ENCODE data around the gene POFUT1. TPM values are rescaled to one million over a fixed set of nuclear protein-coding genes. Genes with fewer than 3 reads are reported as not detected.

Gene POFUT1
- polyA plus RNA-seq, 3 donors = 10.9 to 22.8 (median 11.8) TPM

DNA sequence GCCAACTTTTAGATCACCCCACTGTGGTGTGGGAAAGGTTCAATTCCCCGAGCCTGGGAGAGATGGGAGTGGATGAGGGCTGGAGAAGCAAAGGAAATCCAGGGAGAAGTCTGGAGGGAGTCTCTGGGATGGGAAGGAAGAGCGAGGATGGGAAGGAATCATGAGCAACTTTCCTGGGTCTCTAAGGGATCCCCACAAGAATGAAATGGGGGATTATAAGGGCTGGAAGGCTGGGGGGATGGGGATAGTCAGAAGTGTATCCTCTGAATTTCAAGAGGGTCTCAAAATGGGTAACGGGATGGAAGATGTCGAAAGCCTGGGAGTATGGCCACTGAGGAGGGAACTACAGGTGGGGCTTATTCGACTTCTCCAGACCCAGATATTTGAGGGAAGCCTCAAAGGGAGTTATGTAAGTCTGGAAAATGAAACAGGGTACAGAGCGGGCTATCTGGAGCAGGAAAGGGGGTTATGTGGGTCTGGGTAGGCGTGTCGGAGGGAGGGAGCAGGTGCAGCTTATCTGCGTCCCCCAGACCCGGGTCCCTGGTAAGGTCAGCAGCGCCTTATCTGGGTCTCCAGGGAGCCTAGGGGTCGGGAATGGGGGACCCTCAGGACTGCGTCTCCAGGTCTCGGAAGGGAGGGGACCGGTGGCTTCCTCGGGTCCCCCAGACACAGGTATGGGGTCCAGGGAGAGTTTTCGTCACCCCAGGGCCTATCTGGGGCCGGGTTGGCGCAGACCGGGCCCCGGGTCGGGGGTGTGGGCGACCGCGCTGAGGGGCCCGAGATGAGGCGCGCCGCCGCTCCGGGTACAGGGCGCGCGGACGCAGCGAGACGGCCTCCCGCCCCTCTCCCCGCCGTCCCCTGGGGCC lies 687 bp upstream of the POFUT1 start:
- H2AFZ ChIP-seq (ENCODE audit: insufficient read depth, low read depth, low read length, poor library complexity, severe bottlenecking) = peak overlapping the region; percentile 8
- no peaks in the 10 kb centered on the region for H3K9me3 ChIP-seq (replicated peaks in 1 of 2; ENCODE audit: control insufficient read depth in 1 of 2, insufficient read depth in 1 of 2, low read length in 2 of 2)
- H3K27ac ChIP-seq (ENCODE audit: low read depth in 1 of 2, low read length in 2 of 2) = peak overlapping the region; percentile 79 to 88
- 4% methylated on average over 35 of the region's 40 CpGs for WGBS (ENCODE audit: insufficient coverage)
- H3K36me3 ChIP-seq (replicated peaks in 1 of 2; ENCODE audit: control insufficient read depth in 1 of 2, insufficient read depth in 2 of 2, low read length in 2 of 2) = peaks cover 26 to 36% of the 10 kb centered on the region in 2 donors
- H3K9ac ChIP-seq (ENCODE audit: insufficient read depth, low read length, poor library complexity, severe bottlenecking) = peak overlapping the region; percentile 95
- H3K27me3 ChIP-seq (ENCODE audit: control insufficient read depth in 2 of 2, insufficient read depth in 2 of 2, low read length in 2 of 2) = no peaks in the 10 kb centered on the region
- Mint-ChIP-seq H3K36me3 (peaks cover 28 to 42% of the 10 kb centered on the region in 2 donors), H3K27ac (peak overlapping the region; percentile 96 to 99 (median 97)), H3K9me3 (no peaks in the 10 kb centered on the region), H3K27me3 (ENCODE audit: low read depth in 3 of 3) (peaks cover 0 to 4% (median 1%) of the 10 kb centered on the region in 3 donors), H3K4me1 (peaks cover 76% of the 10 kb centered on the region), H3K4me3 (peak overlapping the region; percentile 97 to 98)
- H4K20me1 ChIP-seq (ENCODE audit: insufficient read depth, low read length) = peaks cover 35% of the 10 kb centered on the region
- TF ChIP-seq, protein P1, sequence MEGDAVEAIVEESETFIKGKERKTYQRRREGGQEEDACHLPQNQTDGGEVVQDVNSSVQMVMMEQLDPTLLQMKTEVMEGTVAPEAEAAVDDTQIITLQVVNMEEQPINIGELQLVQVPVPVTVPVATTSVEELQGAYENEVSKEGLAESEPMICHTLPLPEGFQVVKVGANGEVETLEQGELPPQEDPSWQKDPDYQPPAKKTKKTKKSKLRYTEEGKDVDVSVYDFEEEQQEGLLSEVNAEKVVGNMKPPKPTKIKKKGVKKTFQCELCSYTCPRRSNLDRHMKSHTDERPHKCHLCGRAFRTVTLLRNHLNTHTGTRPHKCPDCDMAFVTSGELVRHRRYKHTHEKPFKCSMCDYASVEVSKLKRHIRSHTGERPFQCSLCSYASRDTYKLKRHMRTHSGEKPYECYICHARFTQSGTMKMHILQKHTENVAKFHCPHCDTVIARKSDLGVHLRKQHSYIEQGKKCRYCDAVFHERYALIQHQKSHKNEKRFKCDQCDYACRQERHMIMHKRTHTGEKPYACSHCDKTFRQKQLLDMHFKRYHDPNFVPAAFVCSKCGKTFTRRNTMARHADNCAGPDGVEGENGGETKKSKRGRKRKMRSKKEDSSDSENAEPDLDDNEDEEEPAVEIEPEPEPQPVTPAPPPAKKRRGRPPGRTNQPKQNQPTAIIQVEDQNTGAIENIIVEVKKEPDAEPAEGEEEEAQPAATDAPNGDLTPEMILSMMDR (IDR thresholded peaks at IDR 0.05) = no peak
- H3K4me2 ChIP-seq (replicated peaks; ENCODE audit: extremely low read depth, low read length, poor library complexity, severe bottlenecking) = peak overlapping the region; percentile 97
- DNase-seq = peak in 1 of 3 donors; percentile 17
- H3K79me2 ChIP-seq (ENCODE audit: insufficient read depth, low read length) = peaks cover 82% of the 10 kb centered on the region
- peaks cover 57 to 68% of the 10 kb centered on the region in 2 donors for H3K4me1 ChIP-seq (ENCODE audit: control insufficient read depth in 1 of 2, insufficient read depth in 2 of 2, low read length in 2 of 2)
- H3K4me3 ChIP-seq (replicated peaks in 1 of 3; ENCODE audit: low read depth in 2 of 3, low read length in 3 of 3) = peak overlapping the region; percentile 90 to 96 (median 93)
- intact Hi-C loops (cut with micrococcal nuclease) = loop anchor here (5.0 to 10.0 kb wide), 2 partner anchors 95 to 278 kb away; no protein-coding TSS in a partner anchor

DNA sequence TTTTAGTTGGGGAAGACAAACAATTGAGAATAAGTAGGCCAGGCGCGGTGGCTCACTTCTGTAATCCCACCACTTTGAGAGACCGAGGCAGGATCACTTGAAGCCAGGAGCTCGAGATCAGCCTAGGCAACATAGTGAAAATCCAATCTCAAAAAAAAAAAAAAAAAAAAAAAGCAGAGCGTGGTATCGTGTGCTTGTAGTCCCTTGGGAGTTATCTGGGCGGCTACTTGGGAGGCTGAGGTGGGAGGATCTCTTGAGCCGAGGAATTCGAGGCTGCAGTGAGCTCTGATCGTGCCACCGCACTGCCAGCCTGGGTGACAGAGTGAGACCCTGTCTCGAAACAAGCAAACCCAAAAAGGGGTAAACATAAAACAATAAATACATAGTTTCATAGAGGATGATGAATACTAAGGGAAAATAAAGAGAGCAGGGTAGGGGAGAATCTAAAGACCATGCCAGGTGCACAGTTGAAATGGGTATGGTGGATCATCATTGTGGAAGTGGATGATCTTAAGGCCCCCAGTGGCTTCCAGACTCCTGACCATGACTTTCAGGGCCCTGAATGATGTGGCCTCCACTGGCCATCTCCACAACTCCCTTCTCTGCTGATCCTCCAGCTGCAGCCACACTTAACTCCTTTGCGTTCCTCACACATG lies 947 bp downstream of the POFUT1 start:
- peaks cover 59% of the 10 kb centered on the region for H3K4me1 Mint-ChIP-seq

More for the DNA sequence above, 947 bp downstream of the POFUT1 start:
- H3K27me3 Mint-ChIP-seq (ENCODE audit: low read depth in 3 of 3) = peaks cover 0 to 4% (median 1%) of the 10 kb centered on the region in 3 donors
- H3K27ac Mint-ChIP-seq = peak overlapping the region; percentile 78 to 91 (median 82)
- 83% methylated on average over 4 of the region's 13 CpGs for WGBS (ENCODE audit: insufficient coverage)
- Histone ChIP-seq H3K36me3 (replicated peaks in 1 of 2; ENCODE audit: control insufficient read depth in 1 of 2, insufficient read depth in 2 of 2, low read length in 2 of 2) (peaks cover 19 to 39% of the 10 kb centered on the region in 2 donors), H4K20me1 (ENCODE audit: insufficient read depth, low read length) (peaks cover 19% of the 10 kb centered on the region), H3K27ac (ENCODE audit: low read depth in 1 of 2, low read length in 2 of 2) (peak overlapping the region; percentile 51 to 79), H3K79me2 (ENCODE audit: insufficient read depth, low read length) (peaks cover 66% of the 10 kb centered on the region), H3K4me3 (replicated peaks in 1 of 3; ENCODE audit: low read depth in 2 of 3, low read length in 3 of 3) (peak overlapping the region; percentile 84 to 95 (median 90)), H3K27me3 (ENCODE audit: control insufficient read depth in 2 of 2, insufficient read depth in 2 of 2, low read length in 2 of 2) (no peaks in the 10 kb centered on the region), H2AFZ (ENCODE audit: insufficient read depth, low read depth, low read length, poor library complexity, severe bottlenecking) (peak overlapping the region; percentile 98), H3K9me3 (replicated peaks in 1 of 2; ENCODE audit: control insufficient read depth in 1 of 2, insufficient read depth in 1 of 2, low read length in 2 of 2) (no peaks in the 10 kb centered on the region), H3K4me2 (replicated peaks; ENCODE audit: extremely low read depth, low read length, poor library complexity, severe bottlenecking) (peak overlapping the region; percentile 97), H3K4me1 (ENCODE audit: control insufficient read depth in 1 of 2, insufficient read depth in 2 of 2, low read length in 2 of 2) (peaks cover 42 to 52% of the 10 kb centered on the region in 2 donors), H3K9ac (ENCODE audit: insufficient read depth, low read length, poor library complexity, severe bottlenecking) (peak overlapping the region; percentile 95)
- TF ChIP-seq, protein P1 (IDR thresholded peaks at IDR 0.05) = no peak
- no peak for DNase-seq
- intact Hi-C loops (cut with micrococcal nuclease) = loop anchor here (5.0 to 10.0 kb wide), 2 partner anchors 96 to 276 kb away; no protein-coding TSS in a partner anchor
- H3K9me3 Mint-ChIP-seq = no peaks in the 10 kb centered on the region
- H3K4me3 Mint-ChIP-seq = peak overlapping the region; percentile 87 to 89
- H3K36me3 Mint-ChIP-seq = peaks cover 28 to 47% of the 10 kb centered on the region in 2 donors

All from CD14-positive monocyte (primary cell).